Measurements from ENCODE around the gene GPR153. TPM values are rescaled to one million over a fixed set of nuclear protein-coding genes. Genes with fewer than 3 reads are reported as not detected.

GPR153 gene
- total and polyA plus RNA-seq, 2 of the 8 experiments (the other 6 are each of a cell fraction or from before 2014, with no cell fraction given), result 5.7 to 8.1 TPM

GRCh38 chr1:6199298-6200187, 61.4 kb downstream of the GPR153 start, which contains the start of gene RPL22 (continued):
- no peak for TF ChIP-seq CBX5 (IDR thresholded peaks at IDR 0.05; ENCODE audit: low read depth, low read length)
- TF ChIP-seq POLR2A (IDR thresholded peaks at IDR 0.05; ENCODE audit: control extremely low read depth in 1 of 2, low read depth in 2 of 2, low read length in 2 of 2), result peak; percentile 44 to 89
- no peak for TF ChIP-seq RNF2 (IDR thresholded peaks at IDR 0.05; ENCODE audit: borderline replicate concordance, low read depth, low read length, missing control alignments, poor library complexity, severe bottlenecking)
- TF ChIP-seq JUND (IDR thresholded peaks at IDR 0.05; ENCODE audit: low read length), result peak; percentile 97
- TF ChIP-seq CHD1 (IDR thresholded peaks at IDR 0.05; ENCODE audit: low read depth, low read length), result peak; percentile 92
- TF ChIP-seq SP4 (IDR thresholded peaks at IDR 0.05; ENCODE audit: low read length), result peak; percentile 75; the same call in 1 of the 2 replicates
- 0 out of 2 replicates have a peak, but pooled peaks have one; percentile 24 for TF ChIP-seq KDM5A (IDR thresholded peaks at IDR 0.05; ENCODE audit: low read length)
- peak; percentile 90 for TF ChIP-seq PHF8 (conservative IDR thresholded peaks at IDR 0.05; ENCODE audit: low read depth, low read length)
- no peak for TF ChIP-seq BRCA1 (IDR thresholded peaks at IDR 0.05; ENCODE audit: low read depth, low read length)
- peak; percentile 72 for TF ChIP-seq CREB1 (IDR thresholded peaks at IDR 0.05)
- TF ChIP-seq RAD21 (IDR thresholded peaks at IDR 0.05 in 1 of 2, conservative IDR thresholded peaks at IDR 0.05 in 1 of 2; ENCODE audit: low read depth in 2 of 2, low read length in 2 of 2), result no peak
- no peak for TF ChIP-seq NANOG (IDR thresholded peaks at IDR 0.05; ENCODE audit: insufficient read depth, low read depth, low read length, poor library complexity, severe bottlenecking)
- no peak for TF ChIP-seq TCF12 (IDR thresholded peaks at IDR 0.05; ENCODE audit: low read depth, low read length)
- peak in 1 of 2 experiments; percentile 99; a peak in 2 of 3 replicates for TF ChIP-seq EP300 (IDR thresholded peaks at IDR 0.05; ENCODE audit: borderline replicate concordance in 1 of 2, low read depth in 2 of 2, low read length in 2 of 2)
- peak; percentile 79; the same call in 1 of the 2 replicates for TF ChIP-seq GTF2F1 (IDR thresholded peaks at IDR 0.05; ENCODE audit: borderline replicate concordance, low read depth, low read length)
- peak; percentile 93 for TF ChIP-seq TBP (IDR thresholded peaks at IDR 0.05; ENCODE audit: low read depth, low read length)
- 0 out of 2 replicates have a peak, but pooled peaks have one; percentile 31 for TF ChIP-seq POU5F1 (IDR thresholded peaks at IDR 0.05; ENCODE audit: low read depth, low read length)
- TF ChIP-seq CHD2 (IDR thresholded peaks at IDR 0.05; ENCODE audit: low read length), result 0 out of 2 replicates have a peak, but pooled peaks have one; percentile 19
- peak; percentile 96 for TF ChIP-seq MAX (IDR thresholded peaks at IDR 0.05)
- peak; percentile 40; the same call in 1 of the 2 replicates for TF ChIP-seq USF2 (IDR thresholded peaks at IDR 0.05; ENCODE audit: low read length)
- TF ChIP-seq CEBPB (IDR thresholded peaks at IDR 0.05; ENCODE audit: low read depth, low read length), result no peak
- TF ChIP-seq TEAD4 (IDR thresholded peaks at IDR 0.05; ENCODE audit: low read depth, low read length), result peak; percentile 63; the same call in 1 of the 2 replicates

All from H1 (cell line).